ENCODE measurements around the gene ZPR1. TPM values are rescaled to one million over a fixed set of nuclear protein-coding genes. Genes with fewer than 3 reads are reported as not detected.
"Not testable (repeated sequence)": the region's sequence is repeated elsewhere in the genome, so short reads cannot be mapped to it uniquely, and the experiment has no call there.

The ZPR1 gene
- total RNA-seq, 6 experiments from 2014 or later, result 17.9 to 86.6 (median 30.2) TPM

DNA sequence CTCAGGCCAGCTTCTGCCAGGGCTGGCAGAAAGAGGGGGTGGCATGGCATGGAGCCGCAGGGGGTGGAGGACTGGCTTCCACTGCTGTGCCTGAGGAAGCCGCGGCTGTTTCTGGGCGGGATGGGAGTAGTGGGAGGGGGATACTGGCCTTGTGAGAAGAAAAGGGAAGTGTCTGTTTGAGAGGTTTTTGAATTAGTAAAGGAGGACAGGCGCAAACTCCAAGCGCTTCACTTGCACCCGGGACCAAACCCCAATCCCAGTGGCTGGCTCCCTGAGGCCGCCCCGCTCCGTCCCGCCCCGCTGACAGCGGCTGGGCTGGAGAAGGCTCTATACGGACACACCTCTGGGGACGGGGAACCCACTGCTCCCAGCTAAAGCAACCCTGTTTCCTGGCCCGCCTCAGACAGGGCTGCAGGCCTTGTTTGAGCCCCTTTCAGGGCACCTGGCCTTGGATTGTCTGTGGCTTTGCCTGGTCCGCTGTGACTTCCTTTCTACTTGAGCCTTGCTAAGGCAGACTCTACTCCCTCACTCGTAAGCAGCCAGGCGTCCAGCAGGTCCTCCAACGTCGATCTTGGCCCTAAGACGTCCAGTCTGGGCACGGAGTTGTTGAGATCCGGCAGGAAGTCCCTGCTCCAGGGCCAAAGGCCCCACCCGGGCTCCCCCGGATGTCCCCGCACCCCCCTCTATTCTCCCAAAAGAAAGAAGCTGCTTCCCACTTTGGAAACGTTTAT lies 47.4 kb upstream of the ZPR1 start:
- H3K27me3 ChIP-seq, result no peaks in the 10 kb centered on the region
- intact Hi-C loops (cut with DNase I), result loop anchor here in 1 of 2 donors (5.0 kb wide), 1 partner anchor 43 kb away; the partner anchor contains the start of gene APOA5
- peak; percentile 43 for TF ChIP-seq POLR2A (IDR thresholded peaks at IDR 0.05)
- TF ChIP-seq, protein P1, sequence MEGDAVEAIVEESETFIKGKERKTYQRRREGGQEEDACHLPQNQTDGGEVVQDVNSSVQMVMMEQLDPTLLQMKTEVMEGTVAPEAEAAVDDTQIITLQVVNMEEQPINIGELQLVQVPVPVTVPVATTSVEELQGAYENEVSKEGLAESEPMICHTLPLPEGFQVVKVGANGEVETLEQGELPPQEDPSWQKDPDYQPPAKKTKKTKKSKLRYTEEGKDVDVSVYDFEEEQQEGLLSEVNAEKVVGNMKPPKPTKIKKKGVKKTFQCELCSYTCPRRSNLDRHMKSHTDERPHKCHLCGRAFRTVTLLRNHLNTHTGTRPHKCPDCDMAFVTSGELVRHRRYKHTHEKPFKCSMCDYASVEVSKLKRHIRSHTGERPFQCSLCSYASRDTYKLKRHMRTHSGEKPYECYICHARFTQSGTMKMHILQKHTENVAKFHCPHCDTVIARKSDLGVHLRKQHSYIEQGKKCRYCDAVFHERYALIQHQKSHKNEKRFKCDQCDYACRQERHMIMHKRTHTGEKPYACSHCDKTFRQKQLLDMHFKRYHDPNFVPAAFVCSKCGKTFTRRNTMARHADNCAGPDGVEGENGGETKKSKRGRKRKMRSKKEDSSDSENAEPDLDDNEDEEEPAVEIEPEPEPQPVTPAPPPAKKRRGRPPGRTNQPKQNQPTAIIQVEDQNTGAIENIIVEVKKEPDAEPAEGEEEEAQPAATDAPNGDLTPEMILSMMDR (IDR thresholded peaks at IDR 0.05), result no peak
- H3K4me1 ChIP-seq, result peaks cover 0 to 33% (median 12%) of the 10 kb centered on the region in 4 donors
- DNase-seq (peak; percentile 53 to 87 (median 79)), ATAC-seq (peak; percentile 0 to 47 (median 14))
- peak overlapping the region; percentile 54 to 92 (median 78) for H3K4me3 ChIP-seq
- 12% methylated on average over 6 of the region's 28 CpGs for WGBS (ENCODE audit: insufficient coverage, low coverage, low lambda C conversion rate, missing lambda C conversion rate)
- peak overlapping the region; percentile 75 to 87 (median 85) for H3K27ac ChIP-seq
- H3K36me3 ChIP-seq, result peaks cover 0 to 6% (median 0%) of the 10 kb centered on the region in 4 donors
- H3K9me3 ChIP-seq, result no peaks in the 10 kb centered on the region

DNA sequence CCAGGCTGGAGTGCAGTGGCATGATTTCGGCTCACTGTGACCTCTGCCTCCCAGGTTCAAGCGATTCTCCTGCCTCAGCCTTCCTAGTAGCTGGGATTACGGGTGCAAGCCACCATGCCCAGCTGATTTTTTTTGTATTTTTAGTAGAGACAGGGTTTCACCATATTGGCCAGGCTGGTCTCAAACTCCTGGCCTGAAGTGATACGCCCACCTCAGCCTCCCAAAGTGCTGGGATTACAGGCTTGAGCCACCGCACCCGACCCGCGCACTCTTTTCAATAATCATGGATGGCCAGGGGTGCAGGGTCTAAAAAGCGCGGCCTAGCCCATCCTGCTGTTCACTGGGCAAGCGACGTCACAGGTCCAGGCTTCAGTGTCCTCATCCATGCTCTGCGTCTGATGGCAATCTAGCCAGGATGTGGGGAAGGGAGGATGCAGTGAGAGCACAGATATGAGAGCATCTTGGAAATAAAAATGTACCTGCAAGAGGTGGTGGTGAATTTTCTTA lies 46.8 kb upstream of the ZPR1 start:
- intact Hi-C loops (cut with DNase I), result loop anchor here in 1 of 2 donors (5.0 kb wide), 1 partner anchor 42 kb away; the partner anchor contains the start of gene APOA5
- peak overlapping the region in 2 of 3 donors; percentile 85 to 87 for H3K27ac ChIP-seq
- DNase-seq, result peak in 2 of 3 donors; percentile 74 to 86
- 26% methylated on average over 3 of the region's 13 CpGs for WGBS (ENCODE audit: insufficient coverage, low coverage, low lambda C conversion rate, missing lambda C conversion rate)
- peak in 3 of 4 donors; percentile 2 to 32 (median 10) for ATAC-seq
- not testable (repeated sequence) for H3K36me3 ChIP-seq, H3K9me3 ChIP-seq, H3K27me3 ChIP-seq
- peaks cover 0 to 27% (median 9%) of the 10 kb centered on the region in 4 donors for H3K4me1 ChIP-seq
- H3K4me3 ChIP-seq, result peak overlapping the region in 2 of 3 donors; percentile 78 to 92

DNA sequence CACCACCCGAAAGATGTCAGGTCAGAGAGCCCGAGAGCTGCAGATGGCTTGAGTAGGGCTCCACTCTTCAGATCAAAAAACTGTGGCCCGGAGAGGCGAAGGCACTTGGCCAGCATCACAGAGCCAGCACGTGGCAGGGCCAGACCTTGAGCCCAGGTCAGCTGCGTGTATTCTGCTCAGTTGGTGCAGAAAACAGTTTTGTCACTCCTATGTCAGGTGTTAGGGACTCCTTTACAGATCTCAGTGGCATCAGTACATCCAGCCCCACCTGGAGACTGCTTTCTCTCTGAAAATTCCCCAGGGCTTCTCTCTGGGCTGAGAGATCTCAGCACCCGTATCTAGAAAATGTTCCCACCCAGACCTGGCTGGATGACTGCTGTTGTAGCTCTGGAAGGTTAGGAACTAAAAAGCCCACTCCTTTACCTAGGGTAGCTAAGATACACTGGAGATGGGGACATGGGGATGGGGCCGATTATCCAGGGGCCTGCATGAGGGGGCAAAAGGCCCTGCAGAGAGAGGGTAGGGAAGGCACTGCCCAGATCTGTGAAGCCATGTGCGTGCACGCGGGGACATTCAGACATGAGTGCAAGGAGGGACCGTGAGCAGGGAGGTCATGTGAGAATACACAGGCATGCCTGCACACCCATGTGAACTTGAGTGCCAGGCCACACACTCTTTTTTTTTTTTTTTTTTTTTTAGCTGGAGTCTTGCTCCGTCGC lies 46.2 kb upstream of the ZPR1 start:
- peak overlapping the region in 2 of 3 donors; percentile 80 to 87 for H3K27ac ChIP-seq

DNA sequence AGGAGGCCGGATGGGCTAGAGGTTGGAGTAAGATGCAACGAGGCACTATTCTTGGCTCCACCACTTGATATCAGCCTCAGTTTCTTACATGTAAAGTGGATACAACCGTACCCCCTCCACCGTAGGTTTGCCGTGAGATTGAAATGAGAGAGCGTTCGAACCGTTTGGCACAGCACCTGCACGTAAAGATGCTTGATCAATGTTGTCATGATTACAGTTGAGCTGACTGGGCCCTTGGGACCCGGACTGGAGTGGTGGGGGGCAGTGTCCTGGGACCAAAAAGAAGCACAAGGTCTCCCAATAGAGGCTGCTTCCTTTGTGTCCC lies 45.6 kb upstream of the ZPR1 start:
- Histone ChIP-seq H3K36me3 (peaks cover 0 to 6% (median 0%) of the 10 kb centered on the region in 4 donors), H3K27ac (peak overlapping the region in 2 of 3 donors; percentile 80 to 87), H3K27me3 (no peaks in the 10 kb centered on the region), H3K4me1 (peaks cover 0 to 22% (median 6%) of the 10 kb centered on the region in 4 donors), H3K4me3 (peak overlapping the region in 2 of 3 donors; percentile 81 to 90), H3K9me3 (no peaks in the 10 kb centered on the region)
- ATAC-seq (no peak), DNase-seq (no peak)
- intact Hi-C loops (cut with DNase I), result no loop called here
- 37% methylated on average over 9 of the region's 10 CpGs for WGBS (ENCODE audit: insufficient coverage, low coverage, low lambda C conversion rate, missing lambda C conversion rate)
- no peak for TF ChIP-seq POLR2A (IDR thresholded peaks at IDR 0.05)
- TF ChIP-seq, protein P1 (IDR thresholded peaks at IDR 0.05), result no peak

More for the DNA sequence above, 46.2 kb upstream of the ZPR1 start:
- H3K27me3 ChIP-seq, result no peaks in the 10 kb centered on the region
- no peak overlapping the region for H3K4me3 ChIP-seq
- DNase-seq (peak; percentile 65 to 92 (median 87)), ATAC-seq (peak; percentile 5 to 30 (median 24))
- peaks cover 0 to 6% (median 0%) of the 10 kb centered on the region in 4 donors for H3K36me3 ChIP-seq
- H3K4me1 ChIP-seq, result peaks cover 0 to 22% (median 6%) of the 10 kb centered on the region in 4 donors
- intact Hi-C loops (cut with DNase I), result no loop called here
- WGBS (ENCODE audit: insufficient coverage, low coverage, low lambda C conversion rate, missing lambda C conversion rate), result 39% methylated on average over 11 of the region's 14 CpGs
- H3K9me3 ChIP-seq, result no peaks in the 10 kb centered on the region
- TF ChIP-seq POLR2A (IDR thresholded peaks at IDR 0.05), result peak; percentile 38
- TF ChIP-seq, protein P1 (IDR thresholded peaks at IDR 0.05), result no peak
